NAMALWA (cell line): ENCODE data around the gene GRAMD2B.
"Not testable (repeated sequence)": the region's sequence is repeated elsewhere in the genome, so short reads cannot be mapped to it uniquely, and the experiment has no call there.

Experiments
- DNase-seq: peaks from one replicate; pipeline ENCODE4 v3.0.0-alpha.2; 2015; ENCODE audit warnings: low spot score

Gene GRAMD2B

DNA sequence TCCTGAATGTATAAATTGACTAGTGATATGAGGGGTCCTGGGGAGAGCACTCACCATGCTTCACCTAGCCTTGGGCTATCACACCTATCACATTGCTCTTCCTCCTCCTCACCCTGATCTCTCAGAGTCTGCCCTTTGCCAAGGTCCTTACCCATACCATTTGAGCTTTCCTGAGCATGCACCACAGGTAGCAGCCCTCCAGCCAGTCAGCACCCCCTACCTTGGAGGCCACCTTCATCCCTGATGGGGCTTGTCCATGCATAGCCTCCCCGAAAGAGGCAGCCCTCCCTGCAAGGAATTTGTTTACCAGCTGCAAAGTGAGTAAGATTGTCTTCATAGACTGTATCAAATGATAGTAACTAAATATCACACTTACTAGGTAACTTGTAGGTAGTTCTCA lies 88.8 kb downstream of the GRAMD2B start:
- DNase-seq, result no peak

DNA sequence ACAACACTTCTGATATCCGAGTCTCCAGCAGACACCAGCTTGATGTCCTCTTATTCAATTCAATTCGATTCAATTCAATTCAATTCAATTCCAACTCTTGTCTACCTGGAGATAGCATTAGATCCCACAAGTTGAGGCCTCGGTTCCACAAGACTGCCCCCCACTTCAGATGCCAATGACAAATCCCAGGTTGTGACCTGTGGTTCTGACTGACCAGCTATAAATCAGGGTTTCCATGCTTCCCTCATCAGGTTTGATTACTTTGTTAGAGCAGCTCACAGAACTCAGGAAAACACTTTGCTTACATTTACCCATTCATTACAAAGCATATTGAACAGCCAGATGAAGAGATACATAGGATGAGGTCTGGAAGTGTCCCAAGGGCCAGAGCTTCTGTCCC lies 89.2 kb downstream of the GRAMD2B start:
- DNase-seq, result no peak

GRCh38 chr5:126513302-126513701 lies 90.1 kb downstream of the GRAMD2B start:
- no peak for DNase-seq

DNA sequence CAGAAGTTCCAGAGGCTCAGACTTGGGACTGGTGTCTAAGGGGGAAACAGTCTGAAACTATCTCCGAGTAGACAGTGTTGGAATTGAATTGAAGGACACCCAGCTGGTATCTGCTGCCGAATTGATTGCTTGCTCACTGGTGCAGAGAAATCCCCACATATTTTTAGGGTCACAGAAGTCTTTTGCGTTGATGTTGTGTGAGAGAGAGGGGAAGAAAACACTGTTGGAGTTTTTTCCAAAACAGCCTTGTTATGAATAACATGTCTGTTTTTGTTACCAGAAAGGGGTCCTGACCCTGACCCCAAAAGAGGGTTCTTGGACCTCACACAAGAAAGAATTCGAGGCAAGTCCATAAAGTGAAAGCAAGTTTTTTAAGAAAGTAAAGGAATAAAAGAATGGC lies 90.5 kb downstream of the GRAMD2B start:
- DNase-seq, result no peak

GRCh38 chr5:126514131-126514557 lies 90.9 kb downstream of the GRAMD2B start:
- DNase-seq, result no peak

DNA sequence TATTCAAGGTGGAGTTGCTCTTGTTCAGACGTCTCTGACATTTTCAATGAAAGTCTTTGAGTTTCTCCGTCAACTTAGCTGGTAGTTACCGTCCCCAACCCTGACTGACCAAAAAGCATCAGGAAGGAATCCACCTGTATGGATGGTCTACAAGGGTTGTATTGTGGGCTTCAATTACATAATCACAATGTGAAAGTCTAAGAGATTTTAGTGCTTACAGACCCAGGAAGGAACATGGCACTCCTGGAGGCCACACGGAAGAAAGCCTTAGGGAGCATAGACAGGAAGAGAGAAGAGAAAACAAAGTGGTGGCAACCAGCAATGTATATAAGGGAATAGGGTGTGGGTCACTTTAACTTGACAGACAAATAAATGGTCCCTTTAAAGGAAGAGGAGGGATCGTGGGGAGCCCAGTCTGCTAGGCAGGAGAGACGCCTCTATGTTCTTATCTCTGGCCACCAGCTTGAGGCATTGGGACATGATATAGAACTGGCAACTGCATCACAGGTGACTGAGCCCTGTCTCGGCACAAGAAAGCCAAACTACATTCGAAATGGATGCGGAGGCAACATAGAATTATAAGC lies 91.4 kb downstream of the GRAMD2B start:
- DNase-seq, result no peak

DNA sequence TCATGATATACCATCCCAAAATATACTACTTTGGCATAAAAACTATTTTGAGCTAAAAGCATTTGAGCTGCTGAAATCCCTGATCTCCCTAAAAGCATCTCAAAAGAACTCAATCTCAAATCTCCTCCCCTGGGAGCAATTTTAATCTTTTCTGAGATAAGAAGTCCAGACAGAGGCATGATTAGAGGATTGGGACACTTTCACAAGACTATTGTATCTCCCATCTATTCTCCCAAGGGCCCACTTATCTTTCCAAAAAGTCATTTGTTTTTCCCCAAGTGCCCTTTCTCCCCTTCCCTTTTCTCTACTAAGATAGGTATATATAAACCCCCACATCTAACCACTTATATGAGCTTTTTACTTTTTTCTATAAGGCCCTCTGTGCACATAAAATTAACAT lies 92.1 kb downstream of the GRAMD2B start:
- DNase-seq, result no peak

GRCh38 chr5:126516133-126516532 lies 92.9 kb downstream of the GRAMD2B start:
- DNase-seq, result no peak

GRCh38 chr5:126516852-126517251 lies 93.6 kb downstream of the GRAMD2B start:
- DNase-seq, result no peak

DNA sequence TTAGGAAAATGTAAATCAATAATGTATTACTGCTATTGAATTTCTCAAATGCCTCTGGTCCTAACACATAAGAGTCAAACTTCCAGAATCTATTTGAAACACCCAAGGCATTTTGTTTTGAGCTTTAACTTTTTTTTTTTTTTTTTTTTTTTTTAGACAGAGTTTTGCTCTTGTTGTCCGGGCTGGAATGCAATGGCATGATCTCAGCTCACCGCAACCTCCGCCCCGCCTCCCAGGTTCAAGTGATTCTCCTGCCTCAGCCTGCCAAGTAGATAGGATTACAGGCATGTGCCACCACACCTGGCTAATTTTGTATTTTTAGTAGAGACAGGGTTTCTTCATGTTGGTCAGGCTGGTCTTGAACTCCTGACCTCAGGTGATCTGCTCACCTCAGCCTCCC lies 96.0 kb downstream of the GRAMD2B start:
- DNase-seq, result not testable (repeated sequence)

DNA sequence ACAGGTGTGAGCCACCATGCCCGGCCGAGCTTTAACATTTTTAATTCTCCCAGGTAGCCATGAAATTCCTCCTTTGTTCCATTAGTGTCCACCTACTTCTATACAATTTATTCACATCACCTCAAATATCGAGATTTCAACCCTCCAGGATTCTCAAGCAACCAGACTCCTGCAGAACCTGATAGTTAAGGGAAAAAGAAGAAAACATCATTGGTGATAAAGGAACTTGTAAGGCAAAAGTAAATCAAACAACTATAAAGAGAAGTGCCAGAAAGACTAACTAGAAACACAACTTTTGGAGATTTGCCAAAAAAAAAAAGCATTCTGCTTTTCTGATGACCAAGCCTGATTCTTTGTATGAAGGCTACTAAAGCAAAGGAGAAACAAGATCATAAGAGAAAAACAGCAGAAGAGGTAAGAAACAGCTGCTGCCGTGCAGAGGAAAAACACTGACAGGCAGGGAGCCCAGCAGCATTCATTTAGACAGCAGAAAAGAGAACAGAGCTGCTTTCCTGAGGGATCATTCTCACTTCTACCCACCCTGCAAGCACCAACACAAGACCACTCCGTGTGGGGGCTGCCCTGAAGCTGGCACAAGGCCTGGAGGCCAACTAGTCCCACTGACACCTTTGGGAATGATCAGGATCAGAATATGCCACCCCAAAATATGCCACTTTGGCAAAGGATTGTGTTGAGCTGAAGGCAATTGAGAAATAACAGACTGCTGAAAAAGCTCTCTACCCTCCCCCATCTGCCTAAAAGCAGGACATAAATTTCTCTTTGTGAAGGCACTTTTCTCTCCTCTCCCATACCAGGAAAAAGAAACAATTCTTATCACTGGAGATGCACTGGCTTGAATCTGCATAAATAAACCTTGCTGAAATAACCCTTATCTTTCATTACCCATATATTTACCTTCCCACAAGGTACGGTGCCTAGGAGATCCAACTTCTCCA lies 96.7 kb downstream of the GRAMD2B start:
- DNase-seq, result no peak

GRCh38 chr5:126520593-126520953 lies 97.4 kb downstream of the GRAMD2B start:
- no peak for DNase-seq

GRCh38 chr5:126521130-126521529 lies 97.9 kb downstream of the GRAMD2B start:
- no peak for DNase-seq

DNA sequence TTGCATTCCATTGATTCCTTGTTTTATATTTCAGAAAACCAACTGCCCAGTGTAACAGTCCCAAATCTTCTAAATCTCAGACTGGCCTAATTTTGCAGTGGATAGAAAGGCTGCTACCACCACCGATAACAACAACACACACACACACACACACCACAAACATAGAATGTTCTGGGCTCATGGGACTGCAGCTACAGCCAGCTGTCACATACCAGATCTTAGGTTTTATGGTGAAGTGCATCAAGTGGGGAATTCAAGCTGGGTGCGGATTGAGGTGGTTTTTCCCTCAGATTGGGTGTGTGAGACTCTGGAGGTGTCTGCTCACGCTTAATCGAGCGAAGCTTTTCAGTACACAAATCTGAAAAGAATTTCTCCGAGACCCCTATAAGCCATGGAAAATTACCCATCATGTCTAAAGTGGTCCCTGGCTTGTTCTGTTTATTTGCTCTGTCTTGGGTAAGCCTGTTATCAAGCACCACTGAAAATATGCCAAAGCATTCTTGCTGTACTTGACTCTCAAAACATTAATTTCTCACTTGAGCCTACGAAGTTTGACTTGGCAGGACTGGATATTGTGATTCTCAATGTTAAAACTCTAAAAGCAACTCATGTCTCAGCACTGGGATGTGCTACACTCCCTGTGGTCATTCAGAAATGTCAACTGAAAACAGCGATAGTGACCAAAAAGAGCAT lies 100.8 kb downstream of the GRAMD2B start:
- DNase-seq, result no peak

DNA sequence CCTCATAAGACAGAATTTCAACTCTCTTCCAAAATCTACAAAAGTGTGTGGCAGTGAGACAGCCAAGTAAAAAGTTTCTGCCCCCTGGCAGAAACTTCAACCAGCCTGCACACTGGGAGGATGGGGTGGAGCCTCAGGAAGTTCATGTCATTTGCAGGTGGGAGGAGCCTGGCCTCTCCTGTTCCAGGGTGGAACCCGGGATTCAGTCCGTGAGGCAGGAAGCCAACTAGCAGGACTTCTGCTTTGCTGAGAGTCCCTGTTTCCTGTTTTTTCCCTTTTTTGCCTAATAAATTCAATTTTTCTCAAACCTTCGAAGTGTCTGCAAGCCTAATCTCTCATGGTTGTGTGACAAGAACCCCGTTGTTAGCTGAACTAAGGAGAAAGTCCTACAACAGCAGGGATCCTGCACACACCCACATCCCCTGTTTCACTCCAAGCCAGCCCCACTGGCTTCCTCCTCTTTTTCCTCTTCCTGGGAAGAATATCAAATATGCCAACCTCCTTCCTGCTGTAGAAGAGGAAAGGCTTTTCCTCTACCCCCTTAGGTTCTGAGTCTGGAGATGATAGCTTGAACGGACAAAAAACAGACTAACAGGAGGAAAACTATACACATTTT lies 102.5 kb downstream of the GRAMD2B start:
- no peak for DNase-seq

DNA sequence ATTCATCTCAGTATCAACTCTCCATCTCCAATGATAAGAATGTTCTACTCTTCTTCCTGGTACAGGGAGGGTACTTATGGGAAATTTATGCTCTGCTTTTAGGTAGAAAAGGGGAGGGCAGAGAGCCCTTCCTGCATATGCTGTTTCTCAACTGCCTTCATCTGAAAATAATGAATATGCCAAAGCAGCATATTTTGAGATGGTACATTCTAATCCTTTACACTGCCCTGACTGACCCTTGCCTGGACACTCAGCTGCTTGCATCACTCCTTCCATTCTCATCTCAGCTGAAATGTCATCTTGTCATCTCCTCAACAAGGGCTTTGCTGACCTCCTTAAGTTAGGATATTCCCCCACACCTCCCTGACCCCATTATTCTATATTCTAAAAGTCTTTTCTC lies 103.3 kb downstream of the GRAMD2B start:
- DNase-seq, result no peak

GRCh38 chr5:126527158-126527557 lies 103.9 kb downstream of the GRAMD2B start:
- no peak for DNase-seq

DNA sequence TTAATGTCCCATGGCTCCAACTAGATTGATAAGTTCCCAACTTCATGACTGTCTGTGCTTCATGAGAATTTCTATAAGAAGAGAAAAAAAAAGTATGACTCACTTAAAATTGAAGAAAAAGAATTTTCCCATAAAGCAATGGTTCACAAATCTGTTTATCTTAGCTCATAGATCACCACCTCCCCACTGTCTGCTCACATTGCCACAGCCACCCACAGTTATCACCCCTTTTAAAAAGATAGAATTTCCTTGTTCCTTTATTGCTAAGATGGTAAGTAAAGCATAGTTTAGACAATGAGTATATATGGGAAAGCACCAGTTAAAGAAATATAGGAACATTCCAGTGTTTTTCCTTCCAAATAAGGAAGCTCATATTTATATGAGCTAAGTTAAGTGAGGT lies 104.7 kb downstream of the GRAMD2B start:
- DNase-seq, result no peak

GRCh38 chr5:126531543-126532120 lies 108.4 kb downstream of the GRAMD2B start:
- DNase-seq, result no peak

GRCh38 chr5:126534553-126534952 lies 111.3 kb downstream of the GRAMD2B start:
- DNase-seq, result no peak

DNA sequence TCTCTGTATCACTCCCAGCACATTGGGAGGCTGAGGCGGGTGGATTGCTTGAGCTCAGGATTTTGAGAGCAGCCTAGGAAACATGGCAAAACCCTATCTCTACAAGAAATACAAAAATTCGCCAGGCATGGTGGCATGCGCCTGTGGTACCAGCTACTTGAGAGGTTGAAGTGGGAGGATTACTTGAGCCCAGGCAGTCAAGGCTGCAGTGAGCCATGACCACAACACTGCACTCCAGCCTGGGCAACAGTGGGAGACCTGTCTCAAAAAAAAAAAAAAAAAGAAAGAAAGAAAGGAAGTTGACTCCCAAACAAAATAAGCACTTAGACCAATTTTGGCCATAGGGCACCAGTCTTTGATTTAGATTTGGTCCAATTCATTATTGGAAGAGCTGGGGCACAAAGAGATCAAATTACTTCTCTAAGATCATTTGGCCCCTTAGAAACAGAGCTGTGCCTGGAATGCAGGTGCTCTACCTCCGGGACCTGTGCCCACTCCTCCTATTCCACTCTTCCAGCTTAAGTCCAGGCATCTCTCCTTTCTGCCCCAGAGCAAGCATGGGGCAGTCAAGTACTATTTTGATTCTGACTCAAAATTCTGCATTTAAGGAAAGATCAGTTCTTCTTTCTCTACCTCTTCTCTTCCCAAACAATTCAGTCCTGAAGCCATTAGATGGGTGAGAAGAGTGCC lies 112.8 kb downstream of the GRAMD2B start:
- no peak for DNase-seq

GRCh38 chr5:126536874-126537273 lies 113.7 kb downstream of the GRAMD2B start:
- no peak for DNase-seq
